Measurements from ENCODE around the gene PHF20.
"Not testable (repeated sequence)": the region's sequence is repeated elsewhere in the genome, so short reads cannot be mapped to it uniquely, and the experiment has no call there.

Gene PHF20

DNA sequence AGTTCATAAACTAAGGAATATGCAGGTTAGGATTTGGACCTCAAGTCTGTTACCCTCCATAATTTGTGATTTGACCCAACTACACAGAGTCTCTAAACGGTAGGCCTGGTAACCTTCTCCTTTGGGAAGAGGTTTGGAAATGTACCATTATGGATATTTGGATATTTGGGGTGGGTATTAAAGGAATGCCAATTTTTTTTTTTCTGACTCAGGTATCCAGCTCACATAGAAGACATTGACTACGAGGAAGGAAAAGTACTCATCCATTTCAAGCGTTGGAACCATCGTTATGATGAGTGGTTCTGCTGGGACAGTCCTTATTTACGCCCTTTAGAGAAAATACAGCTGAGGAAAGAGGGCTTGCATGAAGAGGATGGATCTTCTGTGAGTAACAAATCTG, 70.5 kb downstream of the PHF20 start:
- no peak for DNase-seq

- not testable (repeated sequence) for DNase-seq
Measured at GRCh38 chr20:35843894-35844293, 72.1 kb downstream of the PHF20 start.

GRCh38 chr20:35845561-35845960, 73.7 kb downstream of the PHF20 start:
- DNase-seq, result no peak

DNA sequence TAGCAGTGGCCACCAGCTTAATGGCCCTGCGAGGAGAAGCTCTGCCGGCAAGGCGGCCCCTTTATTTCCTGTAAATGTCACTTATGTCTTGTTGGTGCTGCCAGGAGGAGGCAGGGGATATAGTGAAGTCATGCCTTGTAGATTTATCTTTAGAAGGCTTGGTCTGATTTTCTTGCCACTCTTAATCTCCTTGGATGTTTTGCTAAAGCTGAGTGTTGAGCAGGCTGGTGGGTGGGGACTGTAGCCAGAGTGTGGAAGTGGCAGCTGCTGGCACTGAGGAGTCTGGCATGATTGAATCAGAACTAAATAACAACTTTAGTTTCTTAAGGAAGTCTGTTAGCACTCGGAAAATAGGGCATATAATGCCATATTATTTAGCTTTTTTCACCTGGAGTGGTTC, 77.9 kb downstream of the PHF20 start:
- no peak for DNase-seq

DNA sequence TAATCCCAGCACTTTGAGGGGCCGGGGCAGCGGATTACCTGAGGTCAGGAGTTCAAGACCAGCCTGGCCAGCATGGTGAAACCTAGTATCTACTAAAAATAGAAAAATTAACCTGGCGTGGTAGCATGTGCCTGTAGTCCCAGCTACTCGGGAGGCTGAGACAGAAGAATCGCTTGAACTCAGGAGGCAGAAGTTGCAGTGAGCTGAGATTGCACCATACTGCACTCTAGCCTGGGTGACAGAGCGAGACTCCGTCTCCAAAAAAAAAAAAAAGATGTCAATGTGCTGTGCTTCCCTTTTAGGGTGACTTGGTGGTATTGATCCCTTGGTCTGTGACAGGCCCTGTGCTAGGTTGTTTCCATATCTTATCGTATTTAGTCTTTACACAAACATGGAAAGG, 79.8 kb downstream of the PHF20 start:
- DNase-seq, result not testable (repeated sequence)

DNA sequence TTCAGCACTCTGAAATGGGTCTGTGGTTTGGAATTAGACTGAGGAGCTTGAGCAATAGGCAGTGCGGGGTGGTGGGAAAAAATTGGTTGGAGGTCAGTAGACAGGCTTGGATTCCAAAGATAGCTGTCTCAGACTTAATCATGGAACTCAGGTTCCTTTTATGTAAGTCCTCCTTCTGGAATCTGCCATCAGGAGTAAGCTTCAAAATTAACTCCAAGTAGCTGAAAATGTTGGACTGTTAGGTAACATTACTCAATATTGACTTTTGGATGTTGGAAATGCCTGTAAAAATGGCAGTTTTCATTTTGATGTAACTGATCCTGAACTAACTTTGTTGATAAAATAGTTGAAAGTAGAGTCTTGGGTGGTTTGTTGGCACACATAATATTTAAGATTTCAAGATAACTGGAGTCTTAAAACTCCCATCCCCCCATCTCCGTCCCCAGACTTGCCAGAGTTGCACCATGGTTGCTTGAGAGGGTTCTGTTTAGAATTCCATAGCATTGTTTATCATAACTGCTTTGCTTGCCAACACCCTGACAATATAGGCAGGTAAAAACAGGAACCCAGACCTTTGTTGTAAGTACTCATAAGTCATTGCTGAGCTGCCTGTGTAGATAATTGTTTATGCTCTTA, 83.0 kb downstream of the PHF20 start:
- DNase-seq, result no peak

DNA sequence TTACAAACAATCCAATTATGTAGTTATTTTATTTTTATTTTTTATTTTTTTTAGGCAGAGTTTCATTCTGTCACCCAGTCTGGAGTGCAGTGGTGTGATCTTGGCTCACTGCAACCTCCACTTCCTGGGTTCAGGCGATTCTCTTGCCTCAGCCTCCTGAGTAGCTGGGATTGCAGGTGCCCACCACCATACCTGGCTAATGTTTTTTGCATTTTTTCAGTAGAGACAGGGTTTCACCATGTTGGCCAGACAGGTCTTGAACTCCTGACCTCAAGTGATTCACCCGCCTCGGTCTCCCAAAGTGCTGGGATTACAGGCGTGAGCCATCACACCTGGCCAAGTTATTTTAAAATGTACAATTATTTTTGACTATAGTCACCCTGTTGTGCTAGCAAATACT, 83.8 kb downstream of the PHF20 start:
- DNase-seq, result not testable (repeated sequence)

GRCh38 chr20:35856866-35857265, 85.1 kb downstream of the PHF20 start:
- no peak for DNase-seq

- DNase-seq, result no peak
Measured at GRCh38 chr20:35866418-35867202, 94.8 kb downstream of the PHF20 start.

- DNase-seq, result no peak
Measured at GRCh38 chr20:35870541-35871258, 98.9 kb downstream of the PHF20 start.

- no peak for DNase-seq
Measured at GRCh38 chr20:35871259-35871771, 99.5 kb downstream of the PHF20 start.

DNA sequence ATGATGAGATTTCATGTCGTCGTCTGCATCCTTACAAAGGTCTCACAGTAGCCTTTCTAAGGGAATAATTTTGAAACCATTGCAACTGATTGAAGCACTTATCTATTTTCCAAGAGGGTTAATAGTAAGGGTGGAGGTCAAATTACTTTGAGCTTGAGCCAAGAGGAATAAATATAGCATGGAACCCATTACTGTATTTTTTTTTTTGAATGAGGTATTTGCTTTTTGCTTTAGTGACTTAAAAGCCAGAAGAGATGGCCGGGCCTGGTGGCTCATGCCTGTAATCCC, 104.2 kb downstream of the PHF20 start:
- no peak for DNase-seq

GRCh38 chr20:35877611-35878010, 105.8 kb downstream of the PHF20 start:
- no peak for DNase-seq

DNA sequence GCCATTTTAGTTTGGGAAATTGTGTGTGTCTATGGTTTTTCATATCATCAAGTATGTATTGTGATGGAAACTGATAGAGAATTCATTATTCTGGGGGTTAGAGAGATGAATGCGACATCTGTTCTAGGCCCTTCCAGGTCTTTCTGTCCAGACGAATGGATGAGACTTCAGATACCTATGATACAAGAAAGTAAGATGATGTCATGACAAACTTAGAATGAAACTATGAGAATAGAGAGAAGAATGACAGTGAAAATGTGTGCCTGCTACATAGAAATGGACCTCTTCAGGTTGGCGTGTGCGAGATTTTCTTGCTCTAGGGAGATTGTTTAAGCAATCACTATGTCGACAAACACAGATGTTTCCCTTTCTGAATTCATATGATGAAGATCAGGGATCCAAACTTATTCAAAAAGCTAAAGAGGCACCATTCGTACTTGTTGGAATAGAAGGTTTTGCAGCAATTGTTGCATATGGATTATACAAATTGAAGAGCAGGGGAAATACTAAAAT, 106.4 kb downstream of the PHF20 start:
- no peak for DNase-seq

GRCh38 chr20:35881676-35882075, 109.9 kb downstream of the PHF20 start:
- DNase-seq, result no peak

GRCh38 chr20:35882427-35883161, 110.8 kb downstream of the PHF20 start:
- not testable (repeated sequence) for DNase-seq

GRCh38 chr20:35883336-35883777, 111.5 kb downstream of the PHF20 start:
- no peak for DNase-seq

DNA sequence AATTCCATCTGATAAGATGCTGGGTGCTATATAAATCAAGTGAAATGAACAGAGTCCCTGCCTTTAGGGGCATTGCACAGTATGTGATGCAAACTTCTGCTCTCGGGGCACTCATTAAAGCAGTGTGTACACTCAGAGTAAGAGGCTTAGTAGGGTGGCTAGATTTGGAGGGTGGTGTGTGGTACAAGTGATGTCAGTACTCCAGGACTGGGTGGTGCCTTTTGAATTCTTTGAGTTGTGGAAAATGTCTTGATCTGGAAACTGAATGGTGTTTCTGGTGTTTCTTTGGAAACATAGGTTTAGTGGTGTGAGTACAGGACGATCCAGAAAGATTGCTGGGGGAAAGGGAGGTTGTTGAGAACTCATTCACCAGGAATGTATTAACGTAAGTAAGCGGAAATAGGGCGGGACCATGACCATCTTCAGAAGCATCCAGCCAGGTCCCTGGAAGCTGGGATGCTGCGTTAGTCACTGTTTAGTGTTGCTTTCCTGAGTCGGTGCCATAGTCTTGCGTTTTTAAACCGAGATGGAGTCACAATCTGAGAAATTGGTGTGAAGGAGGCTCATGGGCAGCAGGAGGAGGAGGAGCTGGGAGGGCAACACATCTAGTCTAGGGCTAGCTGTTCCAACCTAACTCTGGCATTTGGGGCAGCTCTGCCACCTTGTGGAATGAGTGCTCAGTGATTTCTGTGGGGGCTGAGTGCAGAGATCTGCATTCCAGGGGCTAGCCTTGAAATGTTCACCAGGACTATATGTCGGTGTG, 112.1 kb downstream of the PHF20 start:
- DNase-seq, result peak; percentile 56

- DNase-seq, result no peak
Measured at GRCh38 chr20:35884541-35884865, 112.7 kb downstream of the PHF20 start.

DNA sequence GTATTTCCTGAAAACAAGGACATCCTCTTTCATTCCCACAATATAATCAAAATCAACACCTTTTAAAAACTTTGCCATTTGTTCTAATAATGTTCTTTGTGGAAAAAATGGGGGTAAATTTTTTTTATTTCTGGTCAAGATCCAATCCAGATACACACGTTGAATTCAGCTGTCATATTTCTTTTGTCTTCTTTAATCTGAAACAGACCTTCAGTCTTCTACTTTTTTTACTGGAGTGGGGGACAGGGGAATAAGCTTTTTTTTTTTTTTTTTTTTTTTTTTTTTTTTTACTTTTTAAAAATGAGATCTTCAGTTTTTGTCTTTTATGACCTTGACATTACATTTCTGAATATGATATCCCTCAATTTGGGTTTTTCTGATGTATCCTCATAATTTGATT, 113.4 kb downstream of the PHF20 start:
- no peak for DNase-seq

DNA sequence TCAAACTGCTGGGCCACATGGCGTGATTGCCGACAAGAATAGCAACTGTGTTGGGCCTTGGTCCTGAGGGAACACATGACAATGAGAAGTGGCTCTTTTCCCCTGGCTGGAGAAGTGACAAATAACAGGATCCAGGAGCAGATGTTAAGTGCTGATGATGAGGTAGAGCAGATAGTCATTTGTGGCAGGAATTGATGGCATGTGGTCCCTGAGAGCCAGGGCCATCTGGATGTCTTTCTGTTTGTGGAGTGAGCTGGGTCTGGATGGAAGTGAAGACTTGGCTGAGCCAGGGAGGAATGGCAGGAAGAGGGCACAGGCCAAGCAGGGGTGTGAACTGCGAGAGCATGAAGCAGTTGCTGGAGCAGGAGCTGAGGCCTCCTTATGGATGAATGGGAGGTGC, 114.7 kb downstream of the PHF20 start:
- DNase-seq, result no peak

DNA sequence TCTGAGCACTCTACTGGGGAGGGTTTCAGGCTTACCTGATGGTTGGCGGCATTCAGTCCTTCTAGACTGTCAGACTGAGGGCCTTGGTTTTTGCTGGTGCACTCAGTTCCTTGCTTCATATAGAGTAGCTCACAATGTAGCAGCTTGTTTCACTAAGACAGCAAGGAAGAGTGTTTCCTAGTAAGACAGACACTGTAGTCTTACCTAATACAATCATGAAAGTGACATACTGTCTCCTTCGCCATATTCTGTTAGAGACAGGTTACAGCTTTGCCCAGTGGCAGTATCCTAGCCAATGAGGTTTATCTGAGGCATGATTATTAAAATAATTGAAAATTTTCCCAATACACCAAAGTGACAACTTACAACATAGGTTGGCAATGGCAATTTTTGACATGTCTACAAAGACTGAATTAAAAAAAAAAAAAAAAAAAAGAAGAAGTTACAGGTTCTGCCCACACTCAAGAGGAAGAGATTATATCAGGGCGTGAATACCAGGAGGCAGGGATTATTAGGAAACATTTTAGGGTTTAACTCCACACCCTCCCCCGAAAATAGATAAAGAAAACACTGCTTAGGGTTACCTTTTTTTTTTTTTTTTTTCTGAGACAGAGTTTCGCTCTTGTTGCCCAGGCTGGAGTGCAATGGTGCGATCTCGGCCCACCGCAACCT, 115.7 kb downstream of the PHF20 start:
- DNase-seq, result no peak
